ENCODE data around the gene FBXL13. TPM values are rescaled to one million over a fixed set of nuclear protein-coding genes. Genes with fewer than 3 reads are reported as not detected.
"Not testable (repeated sequence)": the region's sequence is repeated elsewhere in the genome, so short reads cannot be mapped to it uniquely, and the experiment has no call there.

The FBXL13 gene
- total RNA-seq, 1 experiment from 2014 or later: 2.5 TPM

GRCh38 chr7:102979670-102980069 lies 94.9 kb downstream of the FBXL13 start:
- Histone ChIP-seq H3K36me3 (ENCODE audit: control insufficient read depth, insufficient read depth, low read length) (no peaks in the 10 kb centered on the region), H3K4me1 (ENCODE audit: control insufficient read depth, insufficient read depth, low read length) (no peaks in the 10 kb centered on the region), H3K9me3 (ENCODE audit: control insufficient read depth, insufficient read depth, low read depth, low read length) (peaks cover 13% of the 10 kb centered on the region; the same call in 1 of the 2 replicates), H3K27me3 (ENCODE audit: control insufficient read depth, insufficient read depth, low read length) (no peaks in the 10 kb centered on the region), H3K4me3 (ENCODE audit: low read depth in 2 of 2, low read length in 2 of 2) (no peak overlapping the region), H3K27ac (ENCODE audit: low read length) (no peak overlapping the region)
- POLR2A ChIA-PET: no interaction called here
- TF ChIP-seq SIN3A (IDR thresholded peaks at IDR 0.05; ENCODE audit: borderline replicate concordance, insufficient read depth, low read depth, low read length): no peak
- TF ChIP-seq POLR2AphosphoS5 (IDR thresholded peaks at IDR 0.05; ENCODE audit: low read depth, low read length): no peak
- no peak for TF ChIP-seq TCF7L2 (IDR thresholded peaks at IDR 0.05; ENCODE audit: low read depth, low read length)
- TF ChIP-seq, protein P1, sequence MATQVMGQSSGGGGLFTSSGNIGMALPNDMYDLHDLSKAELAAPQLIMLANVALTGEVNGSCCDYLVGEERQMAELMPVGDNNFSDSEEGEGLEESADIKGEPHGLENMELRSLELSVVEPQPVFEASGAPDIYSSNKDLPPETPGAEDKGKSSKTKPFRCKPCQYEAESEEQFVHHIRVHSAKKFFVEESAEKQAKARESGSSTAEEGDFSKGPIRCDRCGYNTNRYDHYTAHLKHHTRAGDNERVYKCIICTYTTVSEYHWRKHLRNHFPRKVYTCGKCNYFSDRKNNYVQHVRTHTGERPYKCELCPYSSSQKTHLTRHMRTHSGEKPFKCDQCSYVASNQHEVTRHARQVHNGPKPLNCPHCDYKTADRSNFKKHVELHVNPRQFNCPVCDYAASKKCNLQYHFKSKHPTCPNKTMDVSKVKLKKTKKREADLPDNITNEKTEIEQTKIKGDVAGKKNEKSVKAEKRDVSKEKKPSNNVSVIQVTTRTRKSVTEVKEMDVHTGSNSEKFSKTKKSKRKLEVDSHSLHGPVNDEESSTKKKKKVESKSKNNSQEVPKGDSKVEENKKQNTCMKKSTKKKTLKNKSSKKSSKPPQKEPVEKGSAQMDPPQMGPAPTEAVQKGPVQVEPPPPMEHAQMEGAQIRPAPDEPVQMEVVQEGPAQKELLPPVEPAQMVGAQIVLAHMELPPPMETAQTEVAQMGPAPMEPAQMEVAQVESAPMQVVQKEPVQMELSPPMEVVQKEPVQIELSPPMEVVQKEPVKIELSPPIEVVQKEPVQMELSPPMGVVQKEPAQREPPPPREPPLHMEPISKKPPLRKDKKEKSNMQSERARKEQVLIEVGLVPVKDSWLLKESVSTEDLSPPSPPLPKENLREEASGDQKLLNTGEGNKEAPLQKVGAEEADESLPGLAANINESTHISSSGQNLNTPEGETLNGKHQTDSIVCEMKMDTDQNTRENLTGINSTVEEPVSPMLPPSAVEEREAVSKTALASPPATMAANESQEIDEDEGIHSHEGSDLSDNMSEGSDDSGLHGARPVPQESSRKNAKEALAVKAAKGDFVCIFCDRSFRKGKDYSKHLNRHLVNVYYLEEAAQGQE (IDR thresholded peaks at IDR 0.05; ENCODE audit: insufficient read depth in 1 of 2, low read depth in 2 of 2, low read length in 1 of 2): no peak
- ATAC-seq (no peak), DNase-seq (ENCODE audit: low read depth, low spot score) (no peak)
- in situ Hi-C loops (cut with HindIII; ENCODE audit: low pct_unique_long_range_greater_than_20kb, low sequenced_read_pairs): no loop called here
- CTCF ChIA-PET: no interaction called here
- BruUV-seq (replicated peaks): no TSS peak
- intact Hi-C loops (cut with micrococcal nuclease; ENCODE audit: unreplicated experiment): no loop called here

DNA sequence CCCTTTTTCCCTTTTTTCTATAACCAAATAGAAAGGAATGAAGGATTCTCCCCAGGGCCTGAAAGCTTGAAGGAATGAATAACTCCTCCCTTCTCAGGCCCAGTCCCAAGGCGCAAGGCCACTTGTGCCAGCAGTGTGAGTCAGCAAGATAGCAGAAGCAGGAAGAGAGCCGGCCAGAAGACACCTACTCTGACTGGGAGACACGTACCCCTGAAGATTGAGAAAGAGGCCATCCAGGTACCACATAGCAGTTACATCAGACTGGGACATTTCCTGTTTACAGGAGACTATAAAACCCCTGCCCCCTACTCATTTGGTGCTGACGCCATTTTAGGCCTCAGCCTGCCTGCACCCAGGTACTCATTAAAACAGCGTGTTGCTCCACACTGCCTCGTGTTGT lies 96.3 kb downstream of the FBXL13 start:
- Histone ChIP-seq H3K36me3 (ENCODE audit: control insufficient read depth, insufficient read depth, low read length) (no peaks in the 10 kb centered on the region), H3K4me3 (ENCODE audit: low read depth in 2 of 2, low read length in 2 of 2) (no peak overlapping the region), H3K27ac (ENCODE audit: low read length) (peak overlapping the region; percentile 57; the same call in 1 of the 2 replicates), H3K9me3 (ENCODE audit: control insufficient read depth, insufficient read depth, low read depth, low read length) (peaks cover 13% of the 10 kb centered on the region; the same call in 1 of the 2 replicates), H3K4me1 (ENCODE audit: control insufficient read depth, insufficient read depth, low read length) (no peaks in the 10 kb centered on the region), H3K27me3 (ENCODE audit: control insufficient read depth, insufficient read depth, low read length) (no peaks in the 10 kb centered on the region)
- BruUV-seq (replicated peaks): no TSS peak
- no peak for DNase-seq (ENCODE audit: low read depth, low spot score)
- CTCF ChIA-PET: no interaction called here
- no peak for ATAC-seq
- no peak for TF ChIP-seq CTCF (IDR thresholded peaks at IDR 0.05)
- no peak for TF ChIP-seq TCF7L2 (IDR thresholded peaks at IDR 0.05; ENCODE audit: low read depth, low read length)
- TF ChIP-seq SIN3A (IDR thresholded peaks at IDR 0.05; ENCODE audit: borderline replicate concordance, insufficient read depth, low read depth, low read length): no peak
- TF ChIP-seq, protein P1 (IDR thresholded peaks at IDR 0.05; ENCODE audit: insufficient read depth in 1 of 2, low read depth in 2 of 2, low read length in 1 of 2): no peak
- TF ChIP-seq POLR2AphosphoS5 (IDR thresholded peaks at IDR 0.05; ENCODE audit: low read depth, low read length): no peak
- in situ Hi-C loops (cut with HindIII; ENCODE audit: low pct_unique_long_range_greater_than_20kb, low sequenced_read_pairs) (no loop called here), intact Hi-C loops (cut with micrococcal nuclease; ENCODE audit: unreplicated experiment) (no loop called here)
- POLR2A ChIA-PET: no interaction called here

DNA sequence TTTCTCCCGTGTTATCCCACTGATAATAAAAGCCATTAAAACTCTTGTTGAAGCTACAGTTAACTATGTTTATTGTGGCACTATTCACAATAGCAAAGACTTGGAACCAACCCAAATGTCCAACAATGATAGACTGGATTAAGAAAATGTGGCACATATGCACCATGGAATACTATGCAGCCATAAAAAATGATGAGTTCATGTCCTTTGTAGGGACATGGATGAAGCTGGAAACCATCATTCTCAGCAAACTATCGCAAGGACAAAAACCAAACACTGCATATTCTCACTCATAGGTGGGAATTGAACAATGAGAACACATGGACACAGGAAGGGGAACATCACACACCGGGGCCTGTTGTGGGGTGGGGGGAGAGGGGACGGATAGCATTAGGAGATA lies 97.0 kb downstream of the FBXL13 start:
- H3K27me3 ChIP-seq (ENCODE audit: control insufficient read depth, insufficient read depth, low read length); H3K36me3 ChIP-seq (ENCODE audit: control insufficient read depth, insufficient read depth, low read length); H3K27ac ChIP-seq (ENCODE audit: low read length); H3K4me3 ChIP-seq (ENCODE audit: low read depth in 2 of 2, low read length in 2 of 2); H3K4me1 ChIP-seq (ENCODE audit: control insufficient read depth, insufficient read depth, low read length); BruUV-seq (replicated peaks); intact Hi-C loops (cut with micrococcal nuclease; ENCODE audit: unreplicated experiment); in situ Hi-C loops (cut with HindIII; ENCODE audit: low pct_unique_long_range_greater_than_20kb, low sequenced_read_pairs); CTCF ChIA-PET; ATAC-seq; POLR2A ChIA-PET; DNase-seq (ENCODE audit: low read depth, low spot score): not testable (repeated sequence)
- peaks cover 13% of the 10 kb centered on the region; the same call in 1 of the 2 replicates for H3K9me3 ChIP-seq (ENCODE audit: control insufficient read depth, insufficient read depth, low read depth, low read length)
